Measurements from ENCODE around the gene NYAP1.

The NYAP1 gene

GRCh38 chr7:100476903-100477870, 6.5 kb upstream of the NYAP1 start:
- H3K9me3 ChIP-seq (ENCODE audit: insufficient read depth, low read depth, low read length) = no peaks in the 10 kb centered on the region
- peak overlapping the region; percentile 99 for H3K4me2 ChIP-seq (ENCODE audit: low read depth, low read length, poor library complexity, severe bottlenecking)
- peak overlapping the region; percentile 84 for H3K4me3 ChIP-seq (ENCODE audit: low read length, poor library complexity, severe bottlenecking)
- H3K9me2 ChIP-seq (replicated peaks; ENCODE audit: low read depth, low read length) = no peaks in the 10 kb centered on the region
- peaks cover 40% of the 10 kb centered on the region for H3K4me1 ChIP-seq (ENCODE audit: insufficient read depth, low read length, poor library complexity, severe bottlenecking)
- peaks cover 3% of the 10 kb centered on the region; the same call in 1 of the 2 replicates for H3F3A ChIP-seq (ENCODE audit: low read depth)
- no peak overlapping the region for H2AFZ ChIP-seq (ENCODE audit: low read length)
- peaks cover 5% of the 10 kb centered on the region for H3K27me3 ChIP-seq (ENCODE audit: insufficient read depth, low read length, poor library complexity, severe bottlenecking)
- TF ChIP-seq EZH2phosphoT487 (IDR thresholded peaks at IDR 0.05; ENCODE audit: borderline replicate concordance) (no peak), CTCF (conservative IDR thresholded peaks at IDR 0.05; ENCODE audit: low read length) (peak; percentile 65)
- H3K79me2 ChIP-seq (ENCODE audit: insufficient read depth, low read length) = peaks cover 62% of the 10 kb centered on the region
- peaks cover 11% of the 10 kb centered on the region; the same call in 1 of the 2 replicates for H3K36me3 ChIP-seq (ENCODE audit: insufficient read depth, low read length)
- H3K9ac ChIP-seq (ENCODE audit: low read depth, low read length, poor library complexity, severe bottlenecking) = peak overlapping the region; percentile 99
- peaks cover 59% of the 10 kb centered on the region for H4K20me1 ChIP-seq (ENCODE audit: insufficient read depth, low read length, poor library complexity, severe bottlenecking)

GRCh38 chr7:100477871-100478267, 5.9 kb upstream of the NYAP1 start:
- Histone ChIP-seq H3F3A (ENCODE audit: low read depth) (peaks cover 3% of the 10 kb centered on the region; the same call in 1 of the 2 replicates), H3K4me1 (ENCODE audit: insufficient read depth, low read length, poor library complexity, severe bottlenecking) (peaks cover 40% of the 10 kb centered on the region), H3K9me3 (ENCODE audit: insufficient read depth, low read depth, low read length) (no peaks in the 10 kb centered on the region), H3K9ac (ENCODE audit: low read depth, low read length, poor library complexity, severe bottlenecking) (peak overlapping the region; percentile 99), H3K27me3 (ENCODE audit: insufficient read depth, low read length, poor library complexity, severe bottlenecking) (peaks cover 5% of the 10 kb centered on the region), H3K4me2 (ENCODE audit: low read depth, low read length, poor library complexity, severe bottlenecking) (peak overlapping the region; percentile 99), H3K9me2 (replicated peaks; ENCODE audit: low read depth, low read length) (no peaks in the 10 kb centered on the region), H2AFZ (ENCODE audit: low read length) (no peak overlapping the region), H4K20me1 (ENCODE audit: insufficient read depth, low read length, poor library complexity, severe bottlenecking) (peaks cover 53% of the 10 kb centered on the region), H3K4me3 (ENCODE audit: low read length, poor library complexity, severe bottlenecking) (peak overlapping the region; percentile 84), H3K79me2 (ENCODE audit: insufficient read depth, low read length) (peaks cover 58% of the 10 kb centered on the region), H3K36me3 (ENCODE audit: insufficient read depth, low read length) (peaks cover 11% of the 10 kb centered on the region; the same call in 1 of the 2 replicates)
- TF ChIP-seq CTCF (conservative IDR thresholded peaks at IDR 0.05; ENCODE audit: low read length) (no peak), EZH2phosphoT487 (IDR thresholded peaks at IDR 0.05; ENCODE audit: borderline replicate concordance) (no peak)

GRCh38 chr7:100478958-100479660, 4.6 kb upstream of the NYAP1 start, which contains the start of gene TSC22D4:
TSC22D4 (minus strand) TSS chr7:100479214; CDS start chr7:100478038, 1,176 bp downstream.
- Histone ChIP-seq H3K4me3 (ENCODE audit: low read length, poor library complexity, severe bottlenecking) (peak within 1 kb of the TSS; percentile 84), H3K36me3 (ENCODE audit: insufficient read depth, low read length) (peaks cover 5% of the 10 kb centered on the region; the same call in 1 of the 2 replicates), H3K27me3 (ENCODE audit: insufficient read depth, low read length, poor library complexity, severe bottlenecking) (peaks cover 5% of the 10 kb centered on the region), H4K20me1 (ENCODE audit: insufficient read depth, low read length, poor library complexity, severe bottlenecking) (peaks cover 44% of the 10 kb centered on the region), H3K9me2 (replicated peaks; ENCODE audit: low read depth, low read length) (no peaks in the 10 kb centered on the region), H3K4me1 (ENCODE audit: insufficient read depth, low read length, poor library complexity, severe bottlenecking) (peaks cover 32% of the 10 kb centered on the region), H3F3A (ENCODE audit: low read depth) (peaks cover 3% of the 10 kb centered on the region; the same call in 1 of the 2 replicates), H2AFZ (ENCODE audit: low read length) (peak within 1 kb of the TSS; percentile 63; the same call in 1 of the 2 replicates), H3K79me2 (ENCODE audit: insufficient read depth, low read length) (peaks cover 49% of the 10 kb centered on the region), H3K9me3 (ENCODE audit: insufficient read depth, low read depth, low read length) (no peaks in the 10 kb centered on the region), H3K9ac (ENCODE audit: low read depth, low read length, poor library complexity, severe bottlenecking) (peak within 1 kb of the TSS; percentile 99), H3K4me2 (ENCODE audit: low read depth, low read length, poor library complexity, severe bottlenecking) (peak within 1 kb of the TSS; percentile 99)
- TF ChIP-seq EZH2phosphoT487 (IDR thresholded peaks at IDR 0.05; ENCODE audit: borderline replicate concordance) (no peak), CTCF (conservative IDR thresholded peaks at IDR 0.05; ENCODE audit: low read length) (no peak)

Measured in Loucy (cell line).